Skeletal muscle satellite cell (primary cell): ENCODE measurements around the gene COBLL1.

Experiments used
- H3K27me3 ChIP-seq: 2 replicates; pipeline ENCODE4 v1.7.0; 2013; ENCODE audit warnings: low read length; ENCODE audit not compliant: control insufficient read depth, insufficient read depth
- H3K36me3 ChIP-seq: 2 replicates; pipeline ENCODE4 v1.7.0; 2013; ENCODE audit warnings: mild to moderate bottlenecking, control low read depth, low read length; ENCODE audit not compliant: insufficient read depth
- H3K4me1 ChIP-seq: 2 replicates; pipeline ENCODE4 v1.7.0; 2013; ENCODE audit warnings: low read length; ENCODE audit not compliant: control insufficient read depth, insufficient read depth
- H3K4me2 ChIP-seq: 2 replicates; pipeline ENCODE4 v1.7.0; 2013; ENCODE audit warnings: mild to moderate bottlenecking, low read length
- H3K4me3 ChIP-seq: 2 replicates; pipeline ENCODE4 v1.7.0; 2013; ENCODE audit warnings: low read length
- H3K9ac ChIP-seq: 2 replicates; pipeline ENCODE4 v1.7.0; 2013; ENCODE audit warnings: mild to moderate bottlenecking, low read depth, low read length, moderate library complexity
- H3K9me3 ChIP-seq: replicated peaks from 2 replicates; pipeline ENCODE4 v1.7.0; 2013; ENCODE audit warnings: mild to moderate bottlenecking, control low read depth, low read length

COBLL1 gene

DNA sequence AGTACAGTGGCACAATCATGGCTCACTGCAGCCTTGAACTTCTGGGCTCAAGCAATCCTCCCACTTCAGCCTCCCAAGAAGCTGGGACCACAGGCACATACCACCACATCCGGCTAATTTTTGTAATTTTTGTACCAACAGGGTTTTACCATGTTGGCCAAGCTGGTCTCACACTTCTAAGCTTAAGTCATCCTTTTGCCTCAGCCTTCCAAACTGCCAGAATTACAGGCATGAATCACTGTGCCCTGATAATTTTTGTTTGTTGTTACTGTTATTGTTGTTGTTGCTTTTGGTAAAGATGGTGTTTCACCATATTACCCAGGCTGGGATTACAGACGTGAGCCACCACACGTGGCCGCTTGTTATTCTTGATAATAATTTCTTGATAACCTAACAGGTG, 10.5 kb upstream of the COBLL1 start:
- Histone ChIP-seq H3K4me3 (no peak overlapping the region), H3K36me3 (no peaks in the 10 kb centered on the region), H3K9me3 (no peaks in the 10 kb centered on the region), H3K9ac (no peak overlapping the region), H3K27me3 (no peaks in the 10 kb centered on the region), H3K4me2 (no peak overlapping the region), H3K4me1 (no peaks in the 10 kb centered on the region)

DNA sequence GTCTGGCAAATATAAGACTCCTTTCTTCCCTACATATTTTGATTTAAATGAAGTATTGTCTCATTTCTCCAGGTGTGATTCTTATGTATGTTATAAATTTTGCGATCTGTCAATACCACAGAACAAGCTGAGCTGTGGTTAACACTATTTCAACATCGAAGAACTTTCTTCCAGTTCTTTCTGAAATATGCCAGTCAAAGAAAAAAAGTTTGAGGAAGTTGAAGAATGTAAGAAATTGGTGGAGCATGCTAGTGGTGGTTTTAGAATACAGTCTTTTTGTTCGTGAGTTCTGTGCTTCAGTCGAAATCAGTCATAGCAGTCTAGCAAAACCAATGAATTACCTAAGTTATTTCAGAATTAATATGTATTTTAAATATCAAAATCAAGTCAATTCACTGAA, 8.6 kb upstream of the COBLL1 start:
- no peaks in the 10 kb centered on the region for H3K4me1 ChIP-seq
- no peak overlapping the region for H3K9ac ChIP-seq
- no peaks in the 10 kb centered on the region for H3K9me3 ChIP-seq
- H3K4me3 ChIP-seq, result no peak overlapping the region
- H3K36me3 ChIP-seq, result no peaks in the 10 kb centered on the region
- H3K27me3 ChIP-seq, result no peaks in the 10 kb centered on the region
- no peak overlapping the region for H3K4me2 ChIP-seq

DNA sequence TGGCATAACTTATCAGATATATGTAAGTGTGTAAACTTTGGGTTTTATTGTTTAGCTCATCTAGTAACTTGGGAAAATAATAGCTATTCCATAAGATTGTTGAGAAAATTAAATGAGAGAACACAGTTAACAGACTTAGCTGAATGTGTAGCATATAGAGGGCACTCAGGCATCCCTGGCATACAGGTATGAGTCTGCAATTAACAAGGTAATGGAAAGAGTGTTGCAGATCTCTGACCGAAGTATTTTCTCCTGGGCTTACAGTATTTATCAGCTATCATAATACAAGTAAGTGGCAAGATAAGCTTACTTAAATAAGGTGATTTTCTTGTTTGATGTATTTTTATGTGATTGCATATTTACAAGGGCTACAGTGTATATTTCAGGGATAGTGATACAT, 7.9 kb upstream of the COBLL1 start:
- Histone ChIP-seq H3K4me2 (no peak overlapping the region), H3K9ac (no peak overlapping the region), H3K4me3 (no peak overlapping the region), H3K9me3 (no peaks in the 10 kb centered on the region), H3K4me1 (no peaks in the 10 kb centered on the region), H3K36me3 (no peaks in the 10 kb centered on the region), H3K27me3 (no peaks in the 10 kb centered on the region)

DNA sequence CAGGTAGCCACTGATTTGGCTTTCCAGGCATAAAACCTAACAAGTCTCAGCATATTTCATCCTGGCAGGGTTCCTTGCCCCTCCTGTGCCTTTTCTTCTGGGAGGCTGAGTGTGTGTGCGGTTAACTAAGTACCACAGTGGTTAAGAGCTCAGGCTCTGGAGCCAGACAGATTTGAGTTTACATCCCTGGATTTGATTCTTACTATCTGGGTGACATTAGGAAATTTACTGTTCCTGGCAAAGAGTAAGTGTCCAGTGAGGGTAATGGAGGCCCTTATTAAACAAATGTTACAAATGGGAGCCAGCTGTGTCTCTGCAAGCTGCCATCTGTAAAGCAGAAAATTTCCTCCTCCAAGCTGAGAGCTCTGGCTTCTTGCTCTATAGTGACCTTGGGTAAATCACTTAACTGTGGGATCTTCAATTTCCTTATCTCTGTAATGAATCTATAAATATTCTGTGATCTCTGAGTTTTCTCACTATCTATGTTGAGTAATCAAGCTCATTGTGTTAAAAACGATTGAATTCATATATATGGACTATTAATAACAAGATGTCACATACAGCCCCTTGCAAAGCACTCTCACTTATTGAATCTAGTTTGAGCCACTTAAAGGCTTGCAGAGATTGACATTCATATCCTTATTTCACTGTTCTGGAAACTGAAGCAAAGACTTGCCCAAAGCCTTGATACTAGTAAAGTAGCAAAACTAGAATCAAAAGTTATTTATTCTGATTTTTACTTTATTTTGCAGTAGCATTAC, 6.5 kb upstream of the COBLL1 start:
- Histone ChIP-seq H3K27me3 (no peaks in the 10 kb centered on the region), H3K4me2 (no peak overlapping the region), H3K4me1 (peaks cover 4% of the 10 kb centered on the region), H3K36me3 (no peaks in the 10 kb centered on the region), H3K9me3 (no peaks in the 10 kb centered on the region), H3K9ac (no peak overlapping the region), H3K4me3 (no peak overlapping the region)

DNA sequence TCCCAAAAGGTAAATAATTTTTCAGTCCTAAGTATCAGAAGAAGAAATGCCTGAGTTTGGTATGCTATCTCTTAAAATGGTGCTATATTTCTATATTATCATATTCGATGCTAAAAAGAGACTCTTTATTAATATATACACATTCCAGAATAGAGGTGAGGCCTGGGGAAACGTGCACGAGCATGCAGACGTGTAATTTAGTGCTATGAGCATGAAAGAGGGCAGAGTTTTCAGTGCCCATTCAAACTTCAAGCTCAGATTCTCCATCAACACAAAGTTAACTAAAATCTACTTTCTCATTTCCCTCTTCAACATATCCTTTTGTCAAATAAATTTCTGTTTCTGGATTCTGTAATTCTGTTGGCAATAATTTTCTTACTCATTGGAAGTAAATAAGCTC, 5.7 kb upstream of the COBLL1 start:
- H3K36me3 ChIP-seq, result no peaks in the 10 kb centered on the region
- H3K4me1 ChIP-seq, result peaks cover 7% of the 10 kb centered on the region
- H3K4me3 ChIP-seq, result no peak overlapping the region
- H3K4me2 ChIP-seq, result no peak overlapping the region
- H3K9ac ChIP-seq, result no peak overlapping the region
- no peaks in the 10 kb centered on the region for H3K27me3 ChIP-seq
- H3K9me3 ChIP-seq, result no peaks in the 10 kb centered on the region

DNA sequence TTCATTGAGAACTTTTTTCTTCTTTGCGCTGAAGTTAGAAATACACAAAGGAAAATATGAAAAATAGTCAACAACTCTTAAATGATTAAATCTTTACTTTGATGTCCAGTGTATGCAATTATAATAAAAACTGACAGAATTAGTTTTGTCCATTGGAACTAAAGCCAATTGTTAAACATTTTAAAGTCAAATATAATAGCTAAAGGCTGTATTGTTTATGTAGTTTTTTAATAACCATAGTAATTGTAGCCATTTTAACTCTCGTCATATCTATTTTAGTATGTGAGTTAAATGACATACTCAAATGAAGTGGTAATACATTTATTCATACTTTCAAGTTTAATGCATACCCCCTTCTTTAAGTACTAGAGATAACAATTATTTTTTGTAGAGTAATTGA, 4.7 kb upstream of the COBLL1 start:
- no peaks in the 10 kb centered on the region for H3K27me3 ChIP-seq
- no peak overlapping the region for H3K4me3 ChIP-seq
- H3K36me3 ChIP-seq, result no peaks in the 10 kb centered on the region
- H3K4me1 ChIP-seq, result peaks cover 8% of the 10 kb centered on the region
- H3K9me3 ChIP-seq, result no peaks in the 10 kb centered on the region
- no peak overlapping the region for H3K9ac ChIP-seq
- H3K4me2 ChIP-seq, result no peak overlapping the region

DNA sequence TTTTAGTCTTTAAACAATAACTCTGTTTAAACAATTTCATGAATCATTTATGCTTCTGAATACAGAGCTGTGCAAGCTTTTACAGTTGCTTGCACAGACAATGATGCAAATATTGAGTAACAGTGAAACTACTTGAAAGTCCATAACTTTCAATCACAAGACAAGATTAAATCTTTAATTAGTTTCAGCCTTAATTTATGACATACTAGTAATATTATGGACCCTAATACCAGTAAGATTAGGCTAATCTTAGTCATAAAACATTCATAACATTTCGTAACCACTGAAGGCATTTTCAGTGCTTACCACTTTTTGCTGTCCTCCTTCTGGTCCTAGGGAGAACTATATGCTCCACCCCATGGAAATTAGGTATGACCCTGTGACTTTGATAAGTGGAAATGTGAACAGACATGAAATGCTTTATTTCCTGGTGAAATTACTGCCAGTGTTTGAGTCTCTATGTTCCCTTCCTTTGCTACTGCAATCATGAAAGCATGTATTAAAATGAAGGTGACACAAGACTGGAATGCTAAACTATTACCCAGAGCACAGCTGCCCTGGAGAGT, 1.8 kb upstream of the COBLL1 start:
- H3K4me3 ChIP-seq, result no peak overlapping the region
- peaks cover 24% of the 10 kb centered on the region for H3K4me1 ChIP-seq
- H3K9ac ChIP-seq, result no peak overlapping the region
- no peaks in the 10 kb centered on the region for H3K36me3 ChIP-seq
- H3K4me2 ChIP-seq, result no peak overlapping the region
- H3K9me3 ChIP-seq, result no peaks in the 10 kb centered on the region
- no peaks in the 10 kb centered on the region for H3K27me3 ChIP-seq

DNA sequence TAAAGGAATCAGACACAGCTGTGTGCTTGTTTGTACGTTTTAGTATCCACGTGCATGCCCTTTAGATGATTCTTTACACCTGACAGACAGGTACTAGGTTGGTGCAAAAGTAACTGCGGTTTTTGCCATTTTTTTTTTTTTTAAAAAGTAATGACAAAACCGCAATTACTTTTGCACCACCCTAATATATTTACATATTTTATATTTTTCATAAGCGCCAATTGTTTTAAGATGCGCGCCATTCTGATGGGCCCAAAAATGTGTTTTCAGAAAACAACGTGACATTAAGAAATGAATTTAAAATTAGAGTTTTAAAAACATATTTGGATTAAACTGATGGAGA, 972 bp upstream of the COBLL1 start:
- Histone ChIP-seq H3K36me3 (no peaks in the 10 kb centered on the region), H3K9ac (no peak overlapping the region), H3K27me3 (no peaks in the 10 kb centered on the region), H3K9me3 (no peaks in the 10 kb centered on the region), H3K4me2 (peak overlapping the region; percentile 91), H3K4me3 (peak overlapping the region; percentile 96), H3K4me1 (peaks cover 24% of the 10 kb centered on the region)

DNA sequence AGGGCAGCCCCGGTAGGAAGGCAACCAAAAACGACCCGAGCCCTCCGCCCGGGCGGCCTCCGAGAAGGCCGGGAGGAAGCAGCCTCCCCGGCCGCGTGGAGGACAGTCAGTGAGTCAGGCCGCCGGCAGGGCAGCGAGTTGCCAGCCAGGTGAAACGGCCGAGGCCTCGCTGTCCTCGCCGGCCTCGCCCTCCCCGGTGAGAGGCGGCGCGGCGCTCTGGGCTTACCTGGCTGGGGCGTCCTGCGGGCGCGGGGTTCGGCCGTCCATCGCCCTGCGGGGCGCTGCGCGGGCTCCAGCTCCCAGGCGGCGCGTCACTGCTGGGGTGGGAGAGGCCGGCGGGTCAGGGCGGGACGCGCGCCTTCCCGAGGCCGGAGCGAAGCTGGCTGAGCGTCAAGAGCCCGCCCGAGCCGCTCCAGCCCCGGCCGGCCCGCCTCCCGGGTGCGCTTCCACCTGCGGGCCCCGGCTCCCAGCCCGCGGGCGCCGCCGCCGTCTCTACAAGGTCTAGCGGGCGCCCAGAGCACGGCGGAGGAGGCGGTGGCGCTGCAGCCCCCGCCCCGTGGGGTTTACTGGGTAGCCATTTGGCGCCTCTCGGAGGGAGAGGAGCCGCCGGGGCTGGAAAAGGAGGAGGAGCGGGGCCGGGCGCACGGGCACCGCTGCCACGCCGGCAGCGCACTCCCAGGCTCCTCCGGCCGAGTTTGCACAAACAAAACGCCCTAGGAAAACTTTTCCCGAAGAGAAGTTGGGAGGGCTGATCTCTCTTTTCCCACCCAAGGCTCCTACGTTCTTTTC, 499 bp downstream of the COBLL1 start:
- Histone ChIP-seq H3K27me3 (no peaks in the 10 kb centered on the region), H3K9me3 (no peaks in the 10 kb centered on the region), H3K4me3 (peak overlapping the region; percentile 96), H3K9ac (peak overlapping the region; percentile 82), H3K4me1 (peaks cover 24% of the 10 kb centered on the region), H3K36me3 (no peaks in the 10 kb centered on the region), H3K4me2 (peak overlapping the region; percentile 91)

DNA sequence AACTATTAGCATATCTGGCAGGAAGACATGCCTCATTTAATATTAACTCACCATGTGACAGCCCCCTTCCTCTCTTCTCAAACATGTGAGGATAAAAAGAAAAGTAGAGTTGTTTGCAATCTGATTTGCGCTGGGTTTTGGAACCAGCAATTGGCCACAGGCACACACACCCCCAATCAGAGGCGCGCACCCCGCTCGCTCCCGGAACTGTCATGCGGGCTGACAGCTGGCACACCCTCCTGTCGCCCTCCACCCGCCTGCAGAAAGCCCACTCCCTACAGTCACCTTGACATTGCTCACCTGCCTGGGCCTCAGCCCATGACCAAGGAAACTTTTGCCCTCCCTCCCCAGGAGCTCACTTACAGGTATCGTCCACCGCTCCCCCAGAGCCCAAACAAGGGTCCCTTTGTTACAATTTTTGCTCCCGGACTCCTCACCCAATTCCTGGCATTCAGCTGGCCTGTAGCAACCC, 1.1 kb downstream of the COBLL1 start:
- Histone ChIP-seq H3K4me3 (peak overlapping the region; percentile 96), H3K27me3 (no peaks in the 10 kb centered on the region), H3K4me1 (peaks cover 24% of the 10 kb centered on the region)

DNA sequence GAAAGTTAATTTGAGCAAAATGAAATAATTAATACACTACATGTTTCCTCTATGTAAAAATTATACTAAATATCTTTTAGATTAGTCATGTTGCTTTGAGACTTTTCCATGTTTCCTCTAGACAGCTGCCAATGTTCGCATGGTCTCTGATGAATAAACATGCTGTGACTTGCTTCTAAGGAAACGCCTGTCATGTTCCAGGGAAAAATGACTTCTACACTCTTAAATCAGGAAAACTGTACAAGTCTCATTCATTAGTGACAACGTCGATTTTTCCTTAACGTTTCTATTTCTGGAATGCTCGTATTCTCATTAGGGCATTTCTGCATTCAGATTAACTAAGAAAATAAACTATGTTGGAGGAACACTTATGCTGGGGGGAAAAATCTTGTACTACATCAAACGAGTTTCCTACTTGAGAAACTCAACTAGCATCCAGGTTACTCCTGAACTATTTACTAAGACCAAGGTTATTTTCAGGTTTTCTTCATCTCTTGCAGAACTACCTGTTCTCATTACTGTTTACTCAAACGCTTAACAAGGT, 1.6 kb downstream of the COBLL1 start:
- Histone ChIP-seq H3K9ac (peak overlapping the region; percentile 82), H3K27me3 (no peaks in the 10 kb centered on the region), H3K4me1 (peaks cover 24% of the 10 kb centered on the region), H3K9me3 (no peaks in the 10 kb centered on the region), H3K36me3 (no peaks in the 10 kb centered on the region), H3K4me3 (peak overlapping the region; percentile 96), H3K4me2 (peak overlapping the region; percentile 91)

More for the DNA sequence above, 1.1 kb downstream of the COBLL1 start:
- H3K4me2 ChIP-seq, result peak overlapping the region; percentile 91
- peak overlapping the region; percentile 82 for H3K9ac ChIP-seq
- no peaks in the 10 kb centered on the region for H3K36me3 ChIP-seq
- no peaks in the 10 kb centered on the region for H3K9me3 ChIP-seq
